Effector memory CD4-positive, alpha-beta T cell (primary cell): ENCODE measurements around the gene AMFR.

Source experiments
- DNase-seq, 3 donors: peaks; one replicate each; pipeline ENCODE4 v3.0.0-alpha.2; 2020
- H3K27ac ChIP-seq: 2 replicates; pipeline ENCODE4 v1.7.0; 2013; ENCODE audit warnings: mild to moderate bottlenecking, low read length, moderate library complexity; ENCODE audit not compliant: insufficient read depth, poor library complexity, severe bottlenecking
- H3K27me3 ChIP-seq: replicated peaks from 2 replicates; pipeline ENCODE4 v1.7.0; 2013; ENCODE audit warnings: mild to moderate bottlenecking, low read length; ENCODE audit not compliant: insufficient read depth, control insufficient read depth, poor library complexity, severe bottlenecking
- H3K36me3 ChIP-seq: 2 replicates; pipeline ENCODE4 v1.7.0; 2013; ENCODE audit warnings: mild to moderate bottlenecking, low read length, moderate library complexity; ENCODE audit not compliant: control insufficient read depth, insufficient read depth
- H3K4me1 ChIP-seq: 2 replicates; pipeline ENCODE4 v1.7.0; 2013; ENCODE audit warnings: low read length, mild to moderate bottlenecking; ENCODE audit not compliant: control insufficient read depth, insufficient read depth, poor library complexity, severe bottlenecking
- H3K4me3 ChIP-seq: 2 replicates; pipeline ENCODE4 v1.7.0; 2013; ENCODE audit warnings: low read length, low read depth, mild to moderate bottlenecking; ENCODE audit not compliant: insufficient read depth, poor library complexity, severe bottlenecking
- H3K9me3 ChIP-seq: 2 replicates; pipeline ENCODE4 v1.7.0; 2013; ENCODE audit warnings: mild to moderate bottlenecking, low read length, moderate library complexity; ENCODE audit not compliant: control insufficient read depth

AMFR gene

DNA sequence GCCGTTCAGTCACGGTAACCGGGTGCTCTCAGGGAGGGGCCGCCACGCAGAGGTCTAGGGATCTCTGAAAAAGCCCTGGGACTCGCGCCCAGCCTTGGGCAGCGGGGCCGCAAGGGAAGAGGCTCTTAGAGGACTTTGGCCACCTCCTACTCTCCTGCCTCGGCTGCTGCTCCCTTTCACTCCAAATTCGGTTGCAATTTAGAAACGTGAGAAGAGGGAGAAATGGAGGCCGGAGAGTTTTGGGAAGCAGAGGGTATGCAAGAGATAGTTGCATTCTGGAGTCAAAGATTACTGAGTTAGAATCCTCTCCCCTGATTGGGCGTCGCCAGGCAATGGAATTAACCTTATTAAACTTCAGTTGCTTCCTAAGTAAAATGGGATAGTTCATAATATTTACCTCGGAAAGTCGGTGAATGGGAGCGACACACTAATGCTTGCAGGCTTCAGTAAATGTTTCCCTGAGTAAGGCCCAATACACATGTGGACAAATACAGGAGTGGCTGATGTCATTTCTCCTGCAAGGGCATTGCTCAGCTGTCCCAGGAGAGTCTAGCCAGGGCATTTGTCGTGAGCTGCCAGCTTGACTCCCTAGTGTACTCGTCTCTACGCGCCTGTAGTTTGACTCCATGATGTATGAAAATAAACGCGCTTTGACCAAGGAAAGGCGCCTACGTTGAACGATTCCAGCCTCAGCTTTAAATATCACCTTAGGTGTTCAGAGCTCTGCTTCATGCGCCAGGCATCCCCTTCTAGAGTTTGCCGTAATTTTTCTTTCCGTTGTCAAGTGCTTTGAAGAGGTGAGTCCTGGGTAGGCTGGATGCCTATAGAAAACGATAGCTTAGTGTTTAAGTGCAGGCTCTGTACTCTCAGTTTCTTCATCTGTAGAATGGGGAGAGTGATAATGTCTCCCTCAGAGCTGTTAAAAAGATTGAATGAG, 26.7 kb upstream of the AMFR start:
- no peaks in the 10 kb centered on the region for H3K27me3 ChIP-seq
- no peak for DNase-seq
- H3K27ac ChIP-seq = peak overlapping the region; percentile 80
- peaks cover 19% of the 10 kb centered on the region for H3K4me1 ChIP-seq
- H3K36me3 ChIP-seq = peaks cover 24% of the 10 kb centered on the region
- H3K4me3 ChIP-seq = peak overlapping the region; percentile 97
- H3K9me3 ChIP-seq = no peaks in the 10 kb centered on the region

DNA sequence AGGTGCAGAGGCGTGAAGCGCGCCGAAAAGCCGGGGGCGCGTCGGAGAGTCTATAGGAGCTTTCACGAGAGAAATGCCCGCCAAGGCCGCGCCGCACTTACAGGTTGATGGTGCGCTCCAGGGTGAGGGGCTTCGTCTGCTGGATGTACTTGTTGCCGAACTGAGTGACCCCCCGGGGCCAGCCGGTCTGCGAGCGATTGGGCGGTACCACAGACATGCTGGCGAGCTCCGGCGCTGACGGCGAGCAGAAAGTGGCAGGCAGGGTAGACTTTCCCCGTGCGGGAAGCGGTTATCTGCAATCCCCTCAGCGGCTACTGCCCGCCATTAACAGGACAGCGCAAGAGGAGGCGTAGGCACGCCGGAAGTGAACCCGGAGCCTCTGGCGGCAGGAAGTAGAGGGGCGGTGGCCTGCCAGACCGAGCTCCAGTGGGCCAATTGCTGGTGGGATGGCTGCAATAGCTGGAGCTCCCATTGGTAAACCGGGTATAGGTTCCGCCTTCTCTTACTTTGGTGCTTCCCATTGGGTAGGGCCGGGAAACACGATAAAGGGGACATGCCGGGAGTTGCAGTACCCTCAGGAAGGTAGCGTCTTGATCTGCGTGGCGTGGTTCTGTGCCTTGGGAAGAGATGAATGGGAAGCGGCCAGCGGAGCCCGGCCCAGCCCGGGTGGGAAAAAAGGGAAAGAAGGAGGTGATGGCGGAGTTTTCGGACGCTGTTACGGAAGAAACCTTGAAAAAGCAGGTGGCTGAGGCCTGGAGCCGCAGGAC, 25.8 kb upstream of the AMFR start, which contains the start of the genes NUDT21 and OGFOD1:
TSS of gene NUDT21 (minus strand) at position 347 of the 767 bp plus-strand sequence. CDS start at position 217, 130 bp downstream.
TSS of gene OGFOD1 (plus strand) at position 569 of the 767 bp plus-strand sequence. CDS start at position 628, 59 bp downstream.
- Histone ChIP-seq H3K36me3 (peaks cover 21% of the 10 kb centered on the region), H3K9me3 (no peaks in the 10 kb centered on the region), H3K4me1 (peaks cover 19% of the 10 kb centered on the region), H3K27me3 (no peaks in the 10 kb centered on the region), H3K27ac (peak within 1 kb of the TSS; percentile 80), H3K4me3 (peak within 1 kb of the TSS; percentile 97)
- DNase-seq = peak; percentile 81 to 90 (median 89)

DNA sequence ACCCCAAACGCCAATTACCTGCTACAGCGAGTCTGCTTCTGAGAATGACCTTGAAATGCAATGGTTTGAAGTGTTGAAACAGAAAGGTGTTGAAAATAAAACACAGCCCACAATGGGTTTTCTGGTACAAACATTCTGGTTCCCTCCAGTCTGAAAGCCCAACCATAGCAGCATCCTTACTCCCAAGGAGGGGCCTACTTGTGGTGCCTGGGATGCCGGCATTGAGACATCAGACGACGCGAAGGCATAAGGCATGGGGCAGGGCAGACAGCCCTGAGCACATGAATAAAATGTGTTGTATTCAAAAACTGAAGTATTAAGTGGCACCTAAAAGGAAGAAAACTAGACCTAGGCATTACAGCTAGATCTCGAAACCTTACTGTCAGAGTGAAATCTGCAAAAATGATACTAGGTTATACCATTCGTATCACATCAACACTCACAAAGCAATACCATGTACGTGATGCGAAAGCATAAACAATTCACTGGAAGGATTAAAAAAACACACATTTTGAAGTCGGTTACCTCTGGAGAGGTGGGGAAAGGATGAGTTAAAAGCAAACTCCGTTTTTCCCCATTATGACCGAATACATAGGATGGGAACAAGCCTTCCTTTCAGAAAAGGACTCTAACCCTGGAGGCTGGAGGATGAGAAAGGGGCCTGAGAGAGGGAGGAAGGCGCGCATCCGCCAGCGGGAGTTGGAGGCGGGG, 25.1 kb upstream of the AMFR start:
- no peaks in the 10 kb centered on the region for H3K27me3 ChIP-seq
- peaks cover 21% of the 10 kb centered on the region for H3K36me3 ChIP-seq
- peak overlapping the region; percentile 80 for H3K27ac ChIP-seq
- no peaks in the 10 kb centered on the region for H3K9me3 ChIP-seq
- no peak for DNase-seq
- peaks cover 19% of the 10 kb centered on the region for H3K4me1 ChIP-seq
- H3K4me3 ChIP-seq = peak overlapping the region; percentile 97

DNA sequence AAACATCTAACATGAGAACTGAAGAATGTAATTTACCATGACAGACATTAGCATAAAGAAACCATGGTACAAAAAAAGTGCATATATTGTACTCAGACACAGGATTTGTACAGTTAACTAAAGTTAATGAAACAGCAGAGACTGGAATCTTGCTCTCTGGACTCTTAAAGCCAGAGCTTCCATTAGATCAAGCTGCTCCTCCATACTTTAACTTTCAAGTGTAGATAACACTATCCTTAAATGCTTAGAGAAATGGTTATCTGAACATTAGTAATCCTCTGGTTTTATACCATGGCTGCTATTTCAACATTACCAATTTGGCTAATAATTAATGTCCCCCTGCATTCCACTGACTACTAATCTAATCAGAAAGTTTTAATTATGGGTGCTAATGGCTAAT, 22.7 kb upstream of the AMFR start:
- Histone ChIP-seq H3K4me3 (no peak overlapping the region), H3K4me1 (peaks cover 19% of the 10 kb centered on the region), H3K9me3 (no peaks in the 10 kb centered on the region), H3K36me3 (peaks cover 20% of the 10 kb centered on the region), H3K27ac (no peak overlapping the region), H3K27me3 (no peaks in the 10 kb centered on the region)
- no peak for DNase-seq

DNA sequence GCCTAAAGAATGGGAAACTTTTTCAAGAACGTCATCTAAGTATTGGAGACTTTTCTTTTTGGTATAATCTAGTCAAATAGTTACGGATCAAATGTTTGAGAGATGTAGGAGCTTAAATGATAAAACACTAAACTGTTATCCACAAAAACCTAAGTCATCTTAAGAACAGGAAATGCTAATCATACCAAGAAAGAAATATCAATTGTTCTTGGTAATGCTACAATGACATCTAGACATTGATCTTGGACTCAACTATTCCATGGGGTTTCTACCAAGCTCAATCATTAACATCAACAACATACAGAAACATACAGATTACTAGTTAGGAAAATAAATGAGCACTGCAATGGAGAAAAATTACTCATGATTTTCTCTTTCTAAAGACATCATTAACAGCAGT, 21.9 kb upstream of the AMFR start:
- Histone ChIP-seq H3K36me3 (peaks cover 20% of the 10 kb centered on the region), H3K27ac (no peak overlapping the region), H3K4me1 (peaks cover 16% of the 10 kb centered on the region), H3K9me3 (no peaks in the 10 kb centered on the region), H3K27me3 (no peaks in the 10 kb centered on the region), H3K4me3 (no peak overlapping the region)
- DNase-seq = no peak

DNA sequence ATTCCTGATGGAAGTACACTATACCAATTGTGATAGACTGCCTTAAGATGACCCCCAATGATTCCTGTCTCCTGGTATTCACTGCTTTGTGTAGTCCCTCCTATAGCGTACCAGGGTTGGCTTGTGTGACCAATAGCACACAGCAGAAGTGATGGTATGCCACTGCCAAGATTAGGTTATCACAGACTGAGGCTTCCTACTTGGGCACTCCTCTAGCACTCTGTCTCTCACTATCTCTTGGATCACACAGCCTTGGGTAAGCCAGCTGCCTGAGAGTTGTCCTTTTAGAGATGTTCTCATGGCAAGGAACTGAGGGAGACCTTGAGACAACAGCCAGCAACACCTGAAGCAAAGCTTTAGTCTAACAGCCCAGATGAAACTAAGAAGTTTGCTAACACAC, 12.7 kb upstream of the AMFR start:
- Histone ChIP-seq H3K27ac (no peak overlapping the region), H3K36me3 (peaks cover 28% of the 10 kb centered on the region)

DNA sequence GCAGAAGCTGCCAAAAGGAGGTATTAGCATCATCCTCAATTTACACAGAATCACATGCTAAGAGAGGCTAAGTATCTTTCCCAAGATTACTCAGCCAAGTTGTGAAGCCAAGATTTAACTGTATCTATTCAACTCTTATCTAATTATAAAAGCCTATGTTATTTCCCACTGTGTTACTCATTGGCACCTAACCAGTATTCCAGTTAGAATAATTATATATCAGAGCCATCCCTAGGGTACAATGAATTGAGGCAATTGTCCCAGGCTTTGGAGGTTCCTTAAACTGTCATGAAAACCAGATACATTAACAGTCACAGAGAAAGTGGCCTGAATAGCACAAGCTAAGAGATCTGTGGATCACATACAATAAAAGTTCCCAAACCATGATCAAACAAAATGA, 10.9 kb upstream of the AMFR start:
- H3K27ac ChIP-seq = no peak overlapping the region
- H3K4me1 ChIP-seq = no peaks in the 10 kb centered on the region
- peaks cover 36% of the 10 kb centered on the region for H3K36me3 ChIP-seq
- no peaks in the 10 kb centered on the region for H3K27me3 ChIP-seq
- H3K4me3 ChIP-seq = no peak overlapping the region
- DNase-seq = no peak
- no peaks in the 10 kb centered on the region for H3K9me3 ChIP-seq

More for the DNA sequence above, 12.7 kb upstream of the AMFR start:
- no peak for DNase-seq
- no peaks in the 10 kb centered on the region for H3K27me3 ChIP-seq
- H3K9me3 ChIP-seq = no peaks in the 10 kb centered on the region
- H3K4me3 ChIP-seq = no peak overlapping the region
- H3K4me1 ChIP-seq = no peaks in the 10 kb centered on the region

DNA sequence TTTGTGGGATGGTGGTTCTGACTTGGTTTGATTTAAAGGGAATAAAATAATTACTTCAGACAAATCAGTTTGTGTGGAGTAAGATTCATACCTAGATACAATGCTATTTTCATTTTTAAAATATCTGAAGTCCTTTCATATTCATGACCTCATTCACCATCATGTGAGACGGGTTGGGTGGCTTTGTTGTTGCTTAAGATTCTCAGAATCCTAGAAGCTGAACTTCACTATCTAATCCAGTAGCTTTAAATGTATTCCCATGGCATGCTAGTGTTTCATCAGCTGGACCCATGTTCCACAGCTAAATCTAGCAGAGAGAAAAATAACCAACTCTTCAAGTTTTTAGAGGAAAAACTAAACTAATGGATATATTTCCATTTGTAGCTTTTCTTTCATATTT, 2.7 kb upstream of the AMFR start:
- no peak for DNase-seq
- H3K4me3 ChIP-seq = no peak overlapping the region
- H3K27me3 ChIP-seq = no peaks in the 10 kb centered on the region
- peaks cover 4% of the 10 kb centered on the region for H3K4me1 ChIP-seq
- no peaks in the 10 kb centered on the region for H3K9me3 ChIP-seq
- H3K27ac ChIP-seq = no peak overlapping the region
- peaks cover 18% of the 10 kb centered on the region for H3K36me3 ChIP-seq

DNA sequence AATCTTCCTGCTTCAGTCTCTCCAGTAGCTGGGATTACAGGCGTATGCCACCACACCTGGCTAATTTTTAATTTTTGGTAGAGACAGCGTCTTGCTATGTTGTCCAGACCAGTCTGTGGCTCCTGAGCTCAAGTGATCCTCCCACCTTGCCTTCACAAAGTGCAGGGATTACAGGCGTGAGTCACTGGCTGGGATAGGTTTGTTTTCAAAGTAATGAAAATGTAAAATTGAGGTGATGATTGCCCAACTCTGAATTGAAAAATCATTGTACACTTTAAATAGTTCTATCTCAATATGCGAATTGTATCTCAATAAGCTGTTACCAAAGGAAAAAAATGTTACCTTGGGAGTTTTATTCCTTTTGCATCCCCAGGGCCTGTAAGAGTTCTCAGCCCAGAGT, 1.2 kb upstream of the AMFR start:
- Histone ChIP-seq H3K27ac (no peak overlapping the region), H3K9me3 (no peaks in the 10 kb centered on the region), H3K4me1 (peaks cover 4% of the 10 kb centered on the region), H3K27me3 (no peaks in the 10 kb centered on the region), H3K36me3 (peaks cover 10% of the 10 kb centered on the region), H3K4me3 (no peak overlapping the region)
- no peak for DNase-seq
